Endothelial cell of umbilical vein (primary cell): ENCODE data around the gene EPC1.

Source experiments
- CTCF ChIP-seq, 2 donors: IDR thresholded peaks; 1 replicate in 1 of 2; 2 replicates in 1 of 2; pipeline ENCODE4 v1.5.1; 2011; ENCODE audit warnings: low read length in 2 of 2, mild to moderate bottlenecking in 2 of 2, moderate library complexity in 2 of 2, control low read depth in 1 of 2, inconsistent platforms in 1 of 2, low read depth in 1 of 2; ENCODE audit not compliant: insufficient read depth in 1 of 2; ENCODE audit errors: extremely low read depth in 1 of 2
- EZH2 ChIP-seq: IDR thresholded peaks from 2 replicates; pipeline ENCODE4 v1.6.1; 2012; ENCODE audit warnings: borderline replicate concordance, low read depth, mild to moderate bottlenecking, moderate library complexity, low read length, inconsistent platforms; ENCODE audit not compliant: severe bottlenecking
- FOS ChIP-seq: IDR thresholded peaks from 2 replicates; pipeline ENCODE4 v1.6.1; 2011; ENCODE audit warnings: mild to moderate bottlenecking, low read length, moderate library complexity, borderline replicate concordance; ENCODE audit not compliant: insufficient read depth
- GATA2 ChIP-seq: IDR thresholded peaks from 2 replicates; pipeline ENCODE4 v1.7.0; 2011; ENCODE audit warnings: low read depth, mild to moderate bottlenecking, moderate library complexity, mixed read lengths, low read length; ENCODE audit not compliant: insufficient read length, insufficient read depth
- JUN ChIP-seq: IDR thresholded peaks from 2 replicates; pipeline ENCODE4 v1.6.1; 2011; ENCODE audit warnings: borderline replicate concordance, low read depth; ENCODE audit not compliant: insufficient read length, insufficient read depth
- MAX ChIP-seq: IDR thresholded peaks from 2 replicates; pipeline ENCODE4 v1.6.1; 2011; ENCODE audit not compliant: insufficient read depth, insufficient read length
- MYC ChIP-seq: IDR thresholded peaks from one replicate; pipeline ENCODE4 v1.6.1; 2011; ENCODE audit warnings: mild to moderate bottlenecking, low read depth, low read length
- POLR2A ChIP-seq: IDR thresholded peaks from 2 replicates; pipeline ENCODE4 v1.6.1; 2012; ENCODE audit warnings: low read depth, mild to moderate bottlenecking, control low read depth, low read length
- POLR2AphosphoS5 ChIP-seq: IDR thresholded peaks from 2 replicates; pipeline ENCODE4 v1.6.1; 2012; ENCODE audit warnings: low read depth, mild to moderate bottlenecking, control low read depth, low read length, moderate library complexity; ENCODE audit not compliant: insufficient read depth

DNA sequence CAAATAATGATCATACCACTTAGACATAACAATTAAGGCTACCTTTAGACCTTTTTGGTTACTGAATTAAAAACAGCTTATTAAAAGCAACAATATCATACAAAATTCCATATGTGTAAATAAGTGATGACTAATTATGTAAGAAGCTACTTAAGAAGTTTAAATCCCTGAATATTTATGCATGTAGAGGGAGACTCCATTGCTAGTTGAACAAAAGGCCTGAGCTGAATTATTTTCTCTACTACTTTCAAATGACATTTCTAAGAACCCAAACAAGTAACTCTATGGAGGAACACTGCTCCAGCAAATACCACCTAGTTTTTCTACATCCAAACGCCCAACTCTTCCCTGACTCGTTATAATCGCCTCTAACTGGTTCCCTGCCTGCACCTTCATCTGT, 31.5 kb downstream of the EPC1 start:
- no peak for TF ChIP-seq POLR2A
- TF ChIP-seq CTCF (IDR thresholded peaks at IDR 0.05; ENCODE audit: extremely low read depth in 1 of 2, insufficient read depth in 1 of 2, low read depth in 1 of 2, low read length in 2 of 2): no peak
- TF ChIP-seq POLR2AphosphoS5: no peak
- no peak for TF ChIP-seq MAX
- no peak for TF ChIP-seq EZH2
- no peak for TF ChIP-seq MYC
- TF ChIP-seq GATA2: no peak
- no peak for TF ChIP-seq FOS
- TF ChIP-seq JUN: no peak
